Measurements from ENCODE around the gene RETN. TPM values are rescaled to one million over a fixed set of nuclear protein-coding genes. Genes with fewer than 3 reads are reported as not detected.

The RETN gene
- total and polyA plus RNA-seq, 8 donors = 6.2 to 41.4 (median 9.6) TPM; not detected in 5

DNA sequence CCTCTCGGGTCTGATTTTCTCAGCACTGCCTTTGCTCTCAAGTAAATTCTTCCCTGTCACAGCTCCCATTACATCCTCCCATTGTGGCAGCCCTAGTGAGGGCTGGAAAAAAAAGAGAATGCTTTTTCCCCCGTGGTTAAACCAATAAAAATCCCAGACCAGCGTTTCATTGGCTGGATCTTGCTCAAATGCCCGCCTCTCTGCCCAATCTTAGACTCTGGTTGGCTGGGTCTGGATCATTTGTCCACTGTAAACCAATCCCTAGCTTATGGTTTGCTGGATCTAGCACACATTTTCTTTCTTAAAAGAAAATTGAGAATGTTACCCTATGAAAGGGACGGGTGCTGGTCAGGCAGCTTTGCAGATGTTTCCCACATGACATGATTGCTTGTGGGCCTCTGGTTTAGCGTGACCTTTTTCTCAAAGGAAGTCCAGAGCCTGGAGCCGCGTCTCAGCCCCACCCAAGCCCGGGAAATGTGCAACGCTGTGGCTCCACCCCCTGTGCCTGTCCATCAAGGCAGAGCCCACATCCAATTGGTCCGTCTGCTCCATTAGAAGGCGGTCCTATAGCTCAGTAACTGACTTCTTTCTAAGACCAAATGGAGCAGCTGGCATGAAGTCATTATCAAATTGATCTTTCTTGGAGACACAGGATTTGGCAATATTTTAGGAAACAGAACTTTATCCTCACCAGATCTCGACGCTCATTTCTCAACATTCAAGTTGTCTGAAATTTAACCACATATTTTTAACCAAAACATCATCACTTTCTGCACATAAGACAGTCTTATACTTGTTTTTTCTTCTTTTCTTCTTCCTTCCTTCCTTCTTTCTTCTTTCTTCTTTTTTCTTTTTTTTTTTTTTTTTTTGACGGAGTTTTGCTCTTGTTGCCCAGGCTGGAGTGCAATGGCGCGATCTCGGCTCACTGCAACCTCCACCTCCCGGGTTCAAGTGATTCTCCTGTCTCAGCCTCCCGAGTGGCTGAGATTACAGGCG, 5.5 kb downstream of the RETN start:
- peaks cover 0 to 7% (median 0%) of the 10 kb centered on the region in 4 donors for H3K9me3 ChIP-seq
- WGBS, 5 donors = 43 to 57% (median 54%) methylated on average over 15 to 21 of the region's 21 CpGs
- H3K27ac ChIP-seq = peak overlapping the region in 2 of 5 donors; percentile 46 to 50
- peaks cover 0 to 86% (median 47%) of the 10 kb centered on the region in 3 donors for H3K27me3 ChIP-seq
- no peaks in the 10 kb centered on the region for H3K36me3 ChIP-seq
- TF ChIP-seq POLR2A (IDR thresholded peaks at IDR 0.05) (no peak), POLR2AphosphoS5 (IDR thresholded peaks at IDR 0.05) (no peak), CTCF (IDR thresholded peaks at IDR 0.05) (no peak), EP300 (IDR thresholded peaks at IDR 0.05) (no peak)
- H3K4me3 ChIP-seq = no peak overlapping the region
- peak; percentile 70 to 78 for DNase-seq
- peaks cover 0 to 13% (median 4%) of the 10 kb centered on the region in 4 donors for H3K4me1 ChIP-seq
- intact Hi-C loops (cut with DNase I; ENCODE audit: low total_unique reads) = no loop called here

- peak overlapping the region in 1 of 4 donors; percentile 20 for H3K4me3 ChIP-seq
- TF ChIP-seq POLR2AphosphoS5 (IDR thresholded peaks at IDR 0.05) (no peak), EP300 (IDR thresholded peaks at IDR 0.05) (no peak), CTCF (IDR thresholded peaks at IDR 0.05) (no peak), POLR2A (IDR thresholded peaks at IDR 0.05) (no peak)
- H3K9me3 ChIP-seq = peaks cover 0 to 7% (median 0%) of the 10 kb centered on the region in 4 donors
- DNase-seq = no peak
- H3K36me3 ChIP-seq = no peaks in the 10 kb centered on the region
- intact Hi-C loops (cut with DNase I; ENCODE audit: low total_unique reads) = no loop called here
- H3K4me1 ChIP-seq = peaks cover 0 to 16% (median 12%) of the 10 kb centered on the region in 4 donors
- peaks cover 0 to 76% (median 31%) of the 10 kb centered on the region in 3 donors for H3K27me3 ChIP-seq
- H3K27ac ChIP-seq = peak overlapping the region in 2 of 5 donors; percentile 38 to 66
- 34 to 42% (median 38%) methylated on average over 5 to 7 of the region's 7 CpGs for WGBS, 5 donors
These were observed 7.5 kb downstream of the RETN start for GRCh38 chr19:7676376-7676775.

DNA sequence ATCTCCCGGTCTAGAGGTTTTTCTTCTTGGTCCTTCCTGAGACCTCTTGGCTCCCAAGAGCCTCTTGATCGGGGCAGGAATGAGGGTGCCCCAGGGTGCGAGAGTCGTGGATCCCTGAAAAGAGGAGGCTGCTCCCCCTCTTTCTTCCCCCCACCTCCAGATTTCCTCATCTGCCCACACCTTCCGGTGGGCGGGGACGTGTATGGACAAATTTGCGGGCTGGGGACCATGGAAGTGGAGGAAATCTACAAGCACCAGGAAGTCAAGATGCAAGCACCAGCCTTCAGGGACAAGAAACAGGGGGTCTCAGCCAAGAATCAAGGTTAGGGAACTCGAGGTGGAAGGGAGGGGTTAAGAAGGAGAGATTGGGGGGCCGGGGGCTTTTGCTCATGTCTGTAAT, 8.0 kb downstream of the RETN start, which contains the start of gene MCEMP1:
TSS of gene MCEMP1 (plus strand) at position 237 of the 400 bp plus-strand sequence. CDS start at position 268, 31 bp downstream.
- Histone ChIP-seq H3K36me3 (no peaks in the 10 kb centered on the region), H3K9me3 (peaks cover 0 to 7% (median 0%) of the 10 kb centered on the region in 4 donors), H3K27me3 (peaks cover 0 to 72% (median 31%) of the 10 kb centered on the region in 3 donors), H3K27ac (peak within 1 kb of the TSS in 2 of 5 donors; percentile 38 to 66), H3K4me3 (peak within 1 kb of the TSS in 2 of 4 donors; percentile 20 to 24), H3K4me1 (peaks cover 0 to 21% (median 17%) of the 10 kb centered on the region in 4 donors)
- intact Hi-C loops (cut with DNase I; ENCODE audit: low total_unique reads) = no loop called here
- 32 to 48% (median 43%) methylated on average over 9 to 10 of the region's 10 CpGs for WGBS, 5 donors
- no peak for DNase-seq
- TF ChIP-seq POLR2A (IDR thresholded peaks at IDR 0.05) (no peak), POLR2AphosphoS5 (IDR thresholded peaks at IDR 0.05) (no peak), CTCF (IDR thresholded peaks at IDR 0.05) (no peak), EP300 (IDR thresholded peaks at IDR 0.05) (no peak)

GRCh38 chr19:7677669-7678311, 8.9 kb downstream of the RETN start:
- no peak for TF ChIP-seq CTCF (IDR thresholded peaks at IDR 0.05)
- TF ChIP-seq EP300 (IDR thresholded peaks at IDR 0.05) = no peak
- no peak for TF ChIP-seq POLR2AphosphoS5 (IDR thresholded peaks at IDR 0.05)
- no peak for TF ChIP-seq POLR2A (IDR thresholded peaks at IDR 0.05)
- WGBS, 5 donors = 40 to 55% (median 48%) methylated on average over 11 to 12 of the region's 12 CpGs
- Histone ChIP-seq H3K4me3 (peak overlapping the region in 2 of 4 donors; percentile 20 to 24), H3K9me3 (peaks cover 0 to 7% (median 0%) of the 10 kb centered on the region in 4 donors), H3K36me3 (peaks cover 6 to 8% (median 7%) of the 10 kb centered on the region in 4 donors), H3K27me3 (peaks cover 0 to 62% (median 27%) of the 10 kb centered on the region in 3 donors), H3K27ac (peak overlapping the region in 2 of 5 donors; percentile 20 to 66), H3K4me1 (peaks cover 0 to 28% (median 24%) of the 10 kb centered on the region in 4 donors)
- intact Hi-C loops (cut with DNase I; ENCODE audit: low total_unique reads) = no loop called here
- no peak for DNase-seq
